Hematopoietic multipotent progenitor cell treated with erythropoietin and hydrocortisone succinate and interleukin-3 and kit ligand, for 15 days (in vitro differentiated cells): ENCODE measurements around the gene BCLAF1.
"Not testable (repeated sequence)": the region's sequence is repeated elsewhere in the genome, so short reads cannot be mapped to it uniquely, and the experiment has no call there.

ENCODE experiments used
- DNase-seq: peaks from one replicate; pipeline ENCODE4 v3.0.0-alpha.2; 2015; ENCODE audit warnings: low spot score

BCLAF1 gene

DNA sequence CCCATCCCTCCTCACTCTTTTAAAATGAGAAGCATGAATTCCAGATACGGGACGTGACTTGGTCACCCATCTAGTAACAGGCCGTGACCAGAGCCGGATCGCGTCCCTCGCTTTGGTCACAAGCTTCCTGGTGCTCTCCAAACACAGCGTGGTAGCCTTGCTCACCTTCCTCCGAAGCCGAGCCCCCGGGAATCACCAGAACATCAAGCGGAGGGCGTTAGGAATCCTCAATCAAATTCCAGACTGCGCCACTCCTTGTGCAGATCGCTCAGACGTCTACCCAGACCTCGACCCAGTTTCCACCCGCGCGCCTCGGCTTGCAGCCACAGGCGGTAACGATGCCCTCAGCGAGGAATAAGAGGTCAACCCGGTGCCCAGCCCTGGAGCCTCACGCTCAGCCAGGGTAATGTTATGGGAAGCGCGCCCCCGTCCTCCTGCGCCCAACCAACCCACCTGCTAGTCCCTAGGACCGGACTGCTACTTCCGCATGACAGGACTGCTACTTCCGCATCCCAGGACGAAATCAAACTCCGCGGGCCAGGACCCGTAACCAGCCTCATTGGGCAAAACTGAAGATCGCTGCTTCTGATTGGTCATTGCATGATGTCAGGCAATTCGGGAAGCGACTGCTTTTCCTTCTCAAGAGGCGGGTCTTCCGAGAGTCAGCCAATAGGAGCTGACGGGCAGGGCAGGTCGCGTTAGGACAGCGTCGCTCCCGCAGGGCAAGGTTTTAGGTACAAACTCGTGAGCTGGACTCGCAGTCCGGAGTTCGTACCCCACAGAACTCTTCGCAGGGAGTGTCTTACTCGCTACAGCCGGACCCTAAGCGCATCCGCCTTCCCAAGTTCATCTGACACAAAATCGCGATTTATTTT is 39.6 kb downstream of the BCLAF1 start, which contains the start of gene MTFR2:
MTFR2 (minus strand) TSS at position 501 of the 875 bp plus-strand sequence. CDS start 1,212 bp downstream, outside the sequence.
- peak; percentile 98 for DNase-seq

- no peak for DNase-seq
Observed at GRCh38 chr6:136249336-136249735, 40.3 kb downstream of the BCLAF1 start.

GRCh38 chr6:136244061-136244616 is 45.5 kb downstream of the BCLAF1 start:
- DNase-seq: no peak

DNA sequence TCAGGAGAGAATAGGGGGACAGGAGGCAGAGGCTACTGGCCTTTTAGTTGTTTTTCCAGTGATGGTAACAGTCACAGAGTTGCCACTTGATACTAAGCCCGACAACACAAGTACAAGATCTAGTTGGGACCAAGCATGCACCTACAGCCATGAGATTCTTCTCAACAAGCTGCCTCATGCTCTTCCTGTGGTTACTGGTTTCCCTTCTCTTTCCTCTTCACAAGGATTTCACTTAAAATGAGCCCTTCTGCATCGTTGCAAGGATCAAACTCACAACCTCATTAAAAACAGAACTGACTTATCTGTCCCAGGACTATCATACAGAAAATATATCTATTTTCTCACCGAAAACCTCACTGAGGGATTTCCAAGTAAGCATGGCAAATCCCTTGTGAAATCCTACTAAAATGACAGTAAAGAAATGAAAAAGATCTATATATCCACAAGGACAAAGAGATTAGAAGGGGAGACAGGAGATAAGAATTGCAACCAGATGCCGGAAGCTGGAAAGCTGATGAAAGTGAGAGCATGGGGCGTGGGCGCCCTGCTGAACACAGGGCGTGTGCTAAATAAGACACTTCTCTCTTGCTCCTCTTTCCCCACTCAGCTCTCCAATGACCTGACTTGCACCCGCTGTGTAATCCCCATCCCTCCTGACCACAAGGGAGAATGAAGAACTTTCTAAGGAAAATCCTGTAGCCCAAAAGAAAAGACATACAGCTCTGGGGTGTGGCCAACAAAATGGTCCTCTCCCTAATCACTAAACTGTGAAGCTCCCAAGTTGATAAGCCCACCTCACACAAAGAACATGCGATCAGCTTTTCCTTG is 53.0 kb downstream of the BCLAF1 start:
- DNase-seq: peak; percentile 40

GRCh38 chr6:136235233-136235564 is 54.4 kb downstream of the BCLAF1 start:
- DNase-seq: no peak

DNA sequence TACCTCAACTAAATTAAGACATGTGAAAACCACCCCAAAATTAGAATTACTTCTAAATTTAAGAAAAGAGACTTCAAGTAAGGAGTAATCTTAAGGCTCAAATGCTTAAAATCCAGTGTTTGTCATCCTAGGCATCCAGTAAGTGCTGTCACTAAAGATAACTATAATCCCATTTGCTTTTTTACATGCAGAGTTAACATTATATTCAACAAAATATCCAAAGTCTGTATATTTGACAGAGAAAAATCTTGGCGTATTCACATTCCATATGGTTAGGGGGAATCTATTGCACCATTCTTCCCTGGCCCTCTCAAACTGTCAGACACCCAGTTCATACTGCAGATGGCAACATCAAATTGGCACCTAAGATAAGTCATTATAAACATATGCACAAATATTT is 56.9 kb downstream of the BCLAF1 start:
- DNase-seq: no peak

DNA sequence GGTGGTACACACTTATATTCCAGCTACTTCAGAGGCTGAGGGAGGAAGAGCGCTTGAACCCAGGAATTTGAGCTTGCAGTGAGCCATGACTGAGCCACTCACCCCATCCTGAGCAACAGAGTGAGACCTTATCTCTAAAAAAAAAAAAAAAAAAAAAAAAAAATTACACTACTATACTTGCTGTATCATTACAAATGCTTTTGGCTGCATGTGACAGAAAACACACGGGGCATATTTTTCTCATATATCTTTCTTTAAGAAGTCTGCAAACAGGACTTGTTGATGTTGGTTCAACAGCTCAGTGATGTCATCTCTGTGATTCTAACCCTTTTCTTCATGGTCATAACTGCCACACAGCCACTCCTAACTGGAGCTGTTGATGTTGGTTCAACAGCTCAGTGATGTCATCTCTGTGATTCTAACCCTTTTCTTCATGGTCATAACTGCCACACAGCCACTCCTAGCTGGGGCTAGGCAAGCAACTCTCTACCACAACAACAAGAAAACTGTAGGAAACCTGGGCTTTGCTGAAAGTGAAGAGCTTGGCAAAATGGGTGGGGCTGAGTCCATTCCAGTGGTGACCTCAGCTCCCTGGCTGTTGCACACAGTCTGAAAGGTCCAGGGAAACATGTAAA is 59.3 kb downstream of the BCLAF1 start:
- peak; percentile 37 for DNase-seq

DNA sequence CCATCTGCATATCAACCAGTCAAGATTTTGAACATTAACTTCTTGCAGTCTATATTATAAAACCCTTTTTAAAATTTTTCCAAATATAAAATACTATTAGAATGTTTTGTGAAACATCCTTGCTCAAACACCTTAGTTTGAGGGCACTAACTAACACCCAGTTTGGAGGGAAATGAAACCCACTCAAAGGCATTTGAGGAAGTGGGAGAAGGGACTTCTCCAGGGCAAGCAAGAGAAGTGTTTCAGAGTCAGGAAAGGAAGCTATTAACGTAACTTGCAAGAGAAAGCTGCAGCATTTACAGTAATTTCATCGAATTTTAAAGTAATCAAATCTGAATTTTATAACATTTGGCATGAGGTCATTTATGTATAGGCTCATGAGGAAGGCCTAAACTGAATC is 60.8 kb downstream of the BCLAF1 start:
- DNase-seq: no peak

DNA sequence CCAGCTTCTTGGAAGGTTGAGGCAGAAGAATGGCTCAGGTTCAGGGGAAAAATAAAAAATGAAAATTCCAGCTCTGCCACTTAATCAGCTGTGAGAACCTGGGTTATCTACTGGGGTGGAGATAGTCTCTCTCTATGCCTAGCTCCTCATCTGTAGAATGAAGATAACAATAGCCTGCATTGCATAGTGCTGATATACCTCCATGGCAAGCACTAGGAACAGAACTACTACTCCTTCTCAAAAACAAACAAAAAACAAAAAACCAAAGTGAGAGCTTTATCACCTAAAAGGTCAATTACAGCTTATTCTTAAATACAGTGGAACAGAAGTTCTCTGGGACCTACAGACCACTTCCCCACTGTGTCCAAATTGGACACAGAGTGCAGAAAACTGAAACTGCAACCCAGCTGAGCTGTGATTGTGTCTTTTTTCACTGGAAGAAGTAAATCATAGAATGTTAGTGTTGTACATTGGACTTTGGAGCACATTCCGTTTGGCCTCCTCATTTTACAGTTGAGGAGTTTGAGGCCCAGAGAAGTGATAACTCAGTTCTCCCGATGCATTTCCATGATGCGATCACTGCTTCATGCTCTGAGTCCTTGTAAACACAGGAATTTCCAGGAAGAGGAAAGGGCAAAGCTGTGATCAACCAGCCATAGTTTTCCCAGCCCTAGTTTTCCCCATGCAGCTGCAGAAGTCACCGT is 62.8 kb downstream of the BCLAF1 start:
- peak; percentile 57 for DNase-seq

DNA sequence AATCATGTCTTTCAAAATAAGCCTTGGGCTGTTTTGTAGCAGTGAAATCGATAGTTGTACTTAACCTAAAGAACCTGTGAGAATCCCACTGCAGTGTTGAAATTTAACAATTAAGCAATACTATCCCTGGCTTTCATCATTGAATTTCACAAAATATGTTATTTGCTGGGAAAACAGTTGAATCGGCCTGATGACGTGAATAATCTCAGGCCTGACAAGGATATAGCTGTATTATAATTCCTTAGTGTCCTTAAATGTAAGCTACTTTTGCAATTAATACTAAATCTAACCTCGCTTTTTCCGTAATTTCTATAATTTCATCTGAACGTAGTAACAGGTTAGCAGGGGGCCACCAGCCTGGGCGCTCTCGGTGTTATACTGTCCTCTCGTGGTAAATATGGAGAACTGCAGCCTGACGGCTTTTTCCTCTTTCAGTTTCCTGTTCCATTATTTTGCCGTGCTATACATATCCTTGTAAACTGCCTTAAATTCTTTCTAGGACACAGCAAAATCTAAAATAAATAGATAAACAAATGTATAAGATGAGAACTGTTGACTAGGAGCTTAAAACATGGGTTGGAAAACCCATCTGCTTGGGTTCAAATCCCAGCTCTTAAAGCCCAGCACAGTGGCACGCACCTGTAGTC is 63.5 kb downstream of the BCLAF1 start:
- DNase-seq: peak; percentile 75

DNA sequence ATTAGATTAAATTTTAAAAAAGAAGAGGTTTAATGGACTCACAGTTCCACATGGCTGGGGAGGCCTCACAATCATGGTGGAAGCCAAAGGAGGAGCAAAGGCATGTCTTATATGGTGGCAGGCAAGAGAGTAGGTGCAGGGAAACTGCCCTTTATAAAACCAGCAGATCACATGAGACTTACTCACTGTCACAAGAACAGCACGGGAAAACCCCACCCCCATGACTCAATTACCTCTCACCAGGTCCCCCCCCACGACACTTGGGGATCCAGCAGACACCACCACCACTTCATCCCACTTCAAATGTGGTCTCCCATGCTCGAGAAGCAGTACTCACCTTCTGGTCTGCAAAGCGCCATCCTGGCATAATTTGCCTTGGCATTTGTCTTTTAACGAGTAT is 64.2 kb downstream of the BCLAF1 start:
- DNase-seq: no peak

GRCh38 chr6:136224974-136225373 is 64.7 kb downstream of the BCLAF1 start:
- not testable (repeated sequence) for DNase-seq

DNA sequence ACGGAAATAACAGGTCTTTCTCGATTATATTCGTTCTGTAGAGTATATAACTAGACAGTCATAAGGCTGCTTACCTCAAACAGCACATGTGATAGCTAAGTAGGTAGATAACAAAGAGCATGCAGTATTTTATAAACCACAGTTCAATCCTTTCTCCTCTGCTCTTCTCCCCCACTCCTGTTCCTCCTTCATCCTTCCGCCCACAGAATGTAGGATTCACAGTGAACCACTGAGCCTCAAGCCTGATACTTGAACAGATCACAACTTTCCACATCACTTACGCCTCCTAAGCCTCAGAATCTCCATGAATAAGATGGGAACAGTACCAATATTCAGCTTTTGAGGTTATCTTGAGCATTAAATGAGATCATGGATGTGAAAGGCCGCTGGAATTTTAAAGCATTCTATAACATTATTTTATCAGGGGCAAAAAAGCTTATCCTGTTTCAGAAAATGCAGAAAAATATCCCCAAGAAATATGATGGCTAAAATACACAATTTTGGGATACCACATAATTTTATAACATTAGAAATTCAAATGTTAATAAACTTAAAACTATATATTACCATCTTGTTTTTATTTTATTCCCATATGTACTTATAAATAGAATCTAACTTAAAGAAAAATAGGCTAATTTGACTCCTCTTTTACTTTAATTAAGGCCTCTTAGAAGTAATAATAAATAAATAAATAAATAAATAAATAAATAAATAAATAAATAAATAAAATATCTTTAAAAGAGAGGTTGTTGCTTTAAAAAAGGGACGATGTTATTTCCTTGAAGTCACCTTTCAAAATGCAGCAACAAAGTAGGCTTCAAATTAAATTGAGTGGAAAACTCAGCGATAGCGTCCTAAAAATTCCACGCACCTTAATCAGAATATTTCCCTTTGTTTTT is 72.9 kb downstream of the BCLAF1 start:
- no peak for DNase-seq

GRCh38 chr6:136213853-136214252 is 75.8 kb downstream of the BCLAF1 start:
- no peak for DNase-seq

- DNase-seq: no peak
Observed at GRCh38 chr6:136213012-136213539, 76.6 kb downstream of the BCLAF1 start.

DNA sequence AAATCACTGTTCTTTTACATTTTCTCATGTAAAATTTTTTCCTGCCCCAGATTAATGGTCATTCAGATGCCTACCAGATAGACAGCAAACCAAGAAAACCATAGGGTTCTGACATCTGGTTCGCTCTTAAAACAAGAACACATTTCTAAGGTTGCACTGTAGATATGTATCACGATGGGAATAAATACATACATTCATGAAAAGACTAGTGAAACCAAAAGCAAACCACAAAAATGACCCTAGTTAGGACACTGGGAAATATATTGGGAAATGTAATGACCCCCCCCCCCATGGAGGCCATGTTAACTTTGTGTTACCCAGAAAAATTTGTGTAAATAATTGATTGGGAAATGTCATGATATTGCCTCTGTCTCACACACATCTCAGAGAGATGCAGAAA is 77.0 kb downstream of the BCLAF1 start:
- no peak for DNase-seq

DNA sequence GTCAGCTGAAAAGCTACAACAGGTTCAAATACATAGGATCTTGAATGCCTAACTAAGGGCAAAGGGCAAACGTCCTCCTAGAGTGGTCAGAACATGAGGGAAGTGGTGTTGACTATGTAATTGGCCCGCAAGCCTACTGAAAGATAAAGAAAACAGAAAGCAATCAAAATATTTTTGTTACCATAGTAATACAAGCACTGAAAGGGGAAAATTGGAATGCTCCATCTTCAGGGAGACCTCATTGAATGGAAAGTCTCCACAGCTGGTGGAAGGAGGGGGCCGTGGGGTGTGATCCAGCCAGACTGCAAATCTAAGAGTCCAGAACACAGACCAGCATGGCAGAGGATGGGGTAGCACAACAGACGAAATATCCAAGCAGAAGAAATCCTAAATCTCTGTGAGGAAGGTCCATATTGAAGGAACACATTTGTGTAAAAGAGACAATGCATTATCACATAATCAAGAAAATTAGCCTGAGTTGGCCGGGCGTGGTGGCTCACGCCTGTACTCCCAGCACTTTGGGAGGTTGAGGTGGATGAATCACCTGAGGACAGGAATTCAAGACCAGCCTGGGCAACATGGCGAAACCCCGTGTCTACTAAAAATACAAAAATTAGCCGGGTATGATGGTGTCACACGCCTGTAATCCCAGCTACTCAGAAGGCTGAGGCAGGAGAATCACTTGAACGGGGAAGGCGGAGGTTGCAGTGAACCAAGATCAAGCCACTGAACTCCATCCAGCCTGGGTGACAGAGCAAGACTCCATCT is 79.1 kb downstream of the BCLAF1 start:
- no peak for DNase-seq

DNA sequence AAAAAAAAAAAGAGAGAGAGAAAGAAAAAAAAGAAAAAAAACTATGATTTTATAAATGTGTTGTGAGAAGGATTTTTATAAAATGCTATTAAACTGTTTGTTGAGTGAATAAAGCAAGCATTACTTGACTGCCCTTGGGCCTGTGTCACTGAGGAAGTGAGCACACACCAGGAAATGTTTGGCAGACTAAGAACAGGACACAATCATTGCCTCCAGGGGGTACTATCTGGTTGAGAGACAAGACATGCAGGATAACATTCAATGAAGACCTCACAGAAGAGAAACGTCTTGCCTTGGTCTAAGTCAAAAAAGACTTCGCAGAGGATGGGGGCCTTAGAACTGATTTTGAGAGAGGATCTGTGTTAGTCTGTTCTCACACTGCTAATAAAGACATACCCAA is 80.2 kb downstream of the BCLAF1 start:
- DNase-seq: no peak

- no peak for DNase-seq
Observed at GRCh38 chr6:136208783-136209182, 80.9 kb downstream of the BCLAF1 start.
